ENCODE measurements around the gene TRABD2B.

The TRABD2B gene

GRCh38 chr1:47745715-47746609 lies 251.2 kb downstream of the TRABD2B start:
- DNase-seq = no peak

- DNase-seq = no peak
Observed at GRCh38 chr1:47742890-47743760, 254.1 kb downstream of the TRABD2B start.

GRCh38 chr1:47738560-47739182 lies 258.5 kb downstream of the TRABD2B start:
- no peak for DNase-seq

GRCh38 chr1:47732489-47732888 lies 264.7 kb downstream of the TRABD2B start:
- DNase-seq = no peak

- DNase-seq = no peak
Observed at GRCh38 chr1:47731730-47732129, 265.5 kb downstream of the TRABD2B start.

GRCh38 chr1:47729685-47730084 lies 267.5 kb downstream of the TRABD2B start:
- DNase-seq = no peak

- DNase-seq = no peak
Observed at GRCh38 chr1:47727697-47728085, 269.5 kb downstream of the TRABD2B start.

- no peak for DNase-seq
Observed at GRCh38 chr1:47727051-47727696, 270.0 kb downstream of the TRABD2B start.

GRCh38 chr1:47725992-47726855 lies 271.0 kb downstream of the TRABD2B start:
- peak; percentile 45 for DNase-seq

GRCh38 chr1:47725511-47725991 lies 271.6 kb downstream of the TRABD2B start:
- no peak for DNase-seq

- DNase-seq = no peak
Observed at GRCh38 chr1:47725000-47725473, 272.1 kb downstream of the TRABD2B start.

- no peak for DNase-seq
Observed at GRCh38 chr1:47724432-47724999, 272.7 kb downstream of the TRABD2B start.

GRCh38 chr1:47722909-47723580 lies 274.1 kb downstream of the TRABD2B start:
- DNase-seq = no peak

GRCh38 chr1:47722101-47722500 lies 275.1 kb downstream of the TRABD2B start:
- no peak for DNase-seq

- no peak for DNase-seq
Observed at GRCh38 chr1:47720111-47720510, 277.1 kb downstream of the TRABD2B start.

- DNase-seq = no peak
Observed at GRCh38 chr1:47717341-47717740, 279.8 kb downstream of the TRABD2B start.

- DNase-seq = no peak
Observed at GRCh38 chr1:47713975-47714767, 283.0 kb downstream of the TRABD2B start.

- DNase-seq = no peak
Observed at GRCh38 chr1:47713333-47713953, 283.7 kb downstream of the TRABD2B start.

Data from activated CD4-positive, alpha-beta T cell treated with anti-CD3 and anti-CD28 coated beads for 1 hour (primary cell).